ENCODE data around the gene MED13.

Gene MED13

GRCh38 chr17:62099532-62099931, 34.5 kb upstream of the MED13 start:
- no peak for TF ChIP-seq CTCF (IDR thresholded peaks at IDR 0.05; ENCODE audit: extremely low read depth, insufficient read depth, missing control alignments)
- in situ Hi-C loops (cut with MboI; ENCODE audit: low pct_unique_long_range_greater_than_20kb, low sequenced_read_pairs, unreplicated experiment), result no loop called here
- DNase-seq (ENCODE audit: low spot score), result no peak

- DNase-seq (ENCODE audit: low spot score), result peak; percentile 52
- in situ Hi-C loops (cut with MboI; ENCODE audit: low pct_unique_long_range_greater_than_20kb, low sequenced_read_pairs, unreplicated experiment), result no loop called here
- no peak for TF ChIP-seq CTCF (IDR thresholded peaks at IDR 0.05; ENCODE audit: extremely low read depth, insufficient read depth, missing control alignments)
Measured at GRCh38 chr17:62098623-62099231, 33.6 kb upstream of the MED13 start.

GRCh38 chr17:62096401-62096670, 31.3 kb upstream of the MED13 start:
- in situ Hi-C loops (cut with MboI; ENCODE audit: low pct_unique_long_range_greater_than_20kb, low sequenced_read_pairs, unreplicated experiment), result no loop called here
- DNase-seq (ENCODE audit: low spot score), result no peak
- TF ChIP-seq CTCF (IDR thresholded peaks at IDR 0.05; ENCODE audit: extremely low read depth, insufficient read depth, missing control alignments), result no peak

GRCh38 chr17:62094175-62094574, 29.1 kb upstream of the MED13 start:
- no peak for TF ChIP-seq CTCF (IDR thresholded peaks at IDR 0.05; ENCODE audit: extremely low read depth, insufficient read depth, missing control alignments)
- no peak for DNase-seq (ENCODE audit: low spot score)
- in situ Hi-C loops (cut with MboI; ENCODE audit: low pct_unique_long_range_greater_than_20kb, low sequenced_read_pairs, unreplicated experiment), result no loop called here

- TF ChIP-seq CTCF (IDR thresholded peaks at IDR 0.05; ENCODE audit: extremely low read depth, insufficient read depth, missing control alignments), result no peak
- in situ Hi-C loops (cut with MboI; ENCODE audit: low pct_unique_long_range_greater_than_20kb, low sequenced_read_pairs, unreplicated experiment), result no loop called here
- DNase-seq (ENCODE audit: low spot score), result peak; percentile 74
Measured at GRCh38 chr17:62093188-62094155, 28.4 kb upstream of the MED13 start.

GRCh38 chr17:62092784-62093183, 27.7 kb upstream of the MED13 start:
- TF ChIP-seq CTCF (IDR thresholded peaks at IDR 0.05; ENCODE audit: extremely low read depth, insufficient read depth, missing control alignments), result no peak
- no peak for DNase-seq (ENCODE audit: low spot score)
- in situ Hi-C loops (cut with MboI; ENCODE audit: low pct_unique_long_range_greater_than_20kb, low sequenced_read_pairs, unreplicated experiment), result no loop called here
